Keratinocyte (primary cell): ENCODE results near the gene CBX3.

Experiments used
- EZH2 ChIP-seq: IDR thresholded peaks from one replicate; pipeline ENCODE4 v1.6.1; 2012; ENCODE audit warnings: inconsistent platforms, mild to moderate bottlenecking, low read length, moderate library complexity
- TF ChIP-seq, protein P1 (sequence below), 3 experiments: IDR thresholded peaks in 1 of 3; conservative IDR thresholded peaks in 1 of 3; optimal IDR thresholded peaks in 1 of 3; 2 replicates in 2 of 3; 3 replicates in 1 of 3; pipeline versions ENCODE3 to v1.5.1; 2011; ENCODE audit warnings: low read length in 3 of 3, mild to moderate bottlenecking in 3 of 3, moderate library complexity in 2 of 3, control low read depth in 1 of 3, inconsistent platforms in 1 of 3; ENCODE audit not compliant: insufficient read depth in 2 of 3; ENCODE audit errors: extremely low read depth in 1 of 3

DNA sequence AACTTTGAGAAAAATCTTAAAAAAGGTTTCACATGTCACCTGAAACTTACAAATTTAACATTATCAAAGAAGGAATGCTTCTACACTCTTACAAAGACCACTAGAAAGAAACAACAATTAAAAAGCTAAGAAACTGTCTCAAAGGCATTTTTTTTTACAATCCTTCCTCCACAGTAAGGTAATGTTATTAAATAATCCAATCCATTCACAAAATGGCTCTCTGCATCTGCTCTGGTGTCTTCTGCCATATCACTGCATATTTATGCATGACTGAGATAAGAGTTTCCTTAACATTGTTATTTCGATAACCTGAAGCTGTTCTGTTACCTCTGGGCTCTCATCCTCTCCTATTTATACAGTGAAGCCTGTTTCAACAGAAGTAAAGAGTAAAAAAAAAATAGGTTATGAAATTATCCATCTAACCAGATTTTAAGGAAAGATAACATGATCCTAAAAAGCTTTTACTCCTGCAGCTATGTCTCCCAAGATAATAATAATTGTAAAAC, 9.5 kb upstream of the CBX3 start:
- TF ChIP-seq, protein P1, sequence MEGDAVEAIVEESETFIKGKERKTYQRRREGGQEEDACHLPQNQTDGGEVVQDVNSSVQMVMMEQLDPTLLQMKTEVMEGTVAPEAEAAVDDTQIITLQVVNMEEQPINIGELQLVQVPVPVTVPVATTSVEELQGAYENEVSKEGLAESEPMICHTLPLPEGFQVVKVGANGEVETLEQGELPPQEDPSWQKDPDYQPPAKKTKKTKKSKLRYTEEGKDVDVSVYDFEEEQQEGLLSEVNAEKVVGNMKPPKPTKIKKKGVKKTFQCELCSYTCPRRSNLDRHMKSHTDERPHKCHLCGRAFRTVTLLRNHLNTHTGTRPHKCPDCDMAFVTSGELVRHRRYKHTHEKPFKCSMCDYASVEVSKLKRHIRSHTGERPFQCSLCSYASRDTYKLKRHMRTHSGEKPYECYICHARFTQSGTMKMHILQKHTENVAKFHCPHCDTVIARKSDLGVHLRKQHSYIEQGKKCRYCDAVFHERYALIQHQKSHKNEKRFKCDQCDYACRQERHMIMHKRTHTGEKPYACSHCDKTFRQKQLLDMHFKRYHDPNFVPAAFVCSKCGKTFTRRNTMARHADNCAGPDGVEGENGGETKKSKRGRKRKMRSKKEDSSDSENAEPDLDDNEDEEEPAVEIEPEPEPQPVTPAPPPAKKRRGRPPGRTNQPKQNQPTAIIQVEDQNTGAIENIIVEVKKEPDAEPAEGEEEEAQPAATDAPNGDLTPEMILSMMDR (optimal IDR thresholded peaks at IDR 0.05 in 1 of 3, IDR thresholded peaks at IDR 0.05 in 1 of 3, conservative IDR thresholded peaks at IDR 0.05 in 1 of 3; ENCODE audit: extremely low read depth in 1 of 3, insufficient read depth in 2 of 3, low read length in 3 of 3): no peak
- TF ChIP-seq EZH2: no peak
